ENCODE results near the gene GINS1.
A peak's percentile ranks its signal among the peaks of the same experiment; 100 is the strongest.

GINS1 gene

GRCh38 chr20:25481918-25482253 lies 74.4 kb downstream of the GINS1 start:
- DNase-seq (ENCODE audit: low read depth in 2 of 2) = no peak
- no peak overlapping the region for H3K4me3 ChIP-seq (replicated peaks in 1 of 2; ENCODE audit: low read depth in 2 of 2, low read length in 2 of 2)
- TF ChIP-seq CTCF (IDR thresholded peaks at IDR 0.05; ENCODE audit: low read depth, low read length) = no peak

- no peak for TF ChIP-seq CTCF (IDR thresholded peaks at IDR 0.05; ENCODE audit: low read depth, low read length)
- H3K4me3 ChIP-seq (replicated peaks in 1 of 2; ENCODE audit: low read depth in 2 of 2, low read length in 2 of 2) = no peak overlapping the region
- no peak for DNase-seq (ENCODE audit: low read depth in 2 of 2)
Observed at GRCh38 chr20:25483431-25484132, 76.1 kb downstream of the GINS1 start.

- H3K4me3 ChIP-seq (replicated peaks in 1 of 2; ENCODE audit: low read depth in 2 of 2, low read length in 2 of 2) = no peak overlapping the region
- DNase-seq (ENCODE audit: low read depth in 2 of 2) = no peak
- no peak for TF ChIP-seq CTCF (IDR thresholded peaks at IDR 0.05; ENCODE audit: low read depth, low read length)
Observed at GRCh38 chr20:25484224-25484846, 76.9 kb downstream of the GINS1 start.

- TF ChIP-seq CTCF (IDR thresholded peaks at IDR 0.05; ENCODE audit: low read depth, low read length) = no peak
- peak; percentile 44 to 64 for DNase-seq (ENCODE audit: low read depth in 2 of 2)
- no peak overlapping the region for H3K4me3 ChIP-seq (replicated peaks in 1 of 2; ENCODE audit: low read depth in 2 of 2, low read length in 2 of 2)
Observed at GRCh38 chr20:25484911-25485511, 77.5 kb downstream of the GINS1 start.

GRCh38 chr20:25485872-25486271 lies 78.4 kb downstream of the GINS1 start:
- no peak overlapping the region for H3K4me3 ChIP-seq (replicated peaks in 1 of 2; ENCODE audit: low read depth in 2 of 2, low read length in 2 of 2)
- DNase-seq (ENCODE audit: low read depth in 2 of 2) = no peak
- TF ChIP-seq CTCF (IDR thresholded peaks at IDR 0.05; ENCODE audit: low read depth, low read length) = no peak

- no peak for TF ChIP-seq CTCF (IDR thresholded peaks at IDR 0.05; ENCODE audit: low read depth, low read length)
- peak; percentile 32 to 38 for DNase-seq (ENCODE audit: low read depth in 2 of 2)
- no peak overlapping the region for H3K4me3 ChIP-seq (replicated peaks in 1 of 2; ENCODE audit: low read depth in 2 of 2, low read length in 2 of 2)
Observed at GRCh38 chr20:25486377-25486776, 78.9 kb downstream of the GINS1 start.
